ENCODE results near the gene MLLT3. TPM values are rescaled to one million over a fixed set of nuclear protein-coding genes. Genes with fewer than 3 reads are reported as not detected.

The MLLT3 gene
- total RNA-seq, 1 donor from 2014 or later: 7.7 TPM

- Mint-ChIP-seq H3K27ac (ENCODE audit: unreplicated experiment) (no peak overlapping the region), H3K9me3 (ENCODE audit: low read depth) (peaks cover 8% of the 10 kb centered on the region), H3K4me1 (ENCODE audit: low read depth) (peaks cover 43% of the 10 kb centered on the region), H3K27me3 (ENCODE audit: low read depth) (peaks cover 2% of the 10 kb centered on the region), H3K36me3 (ENCODE audit: low read depth) (no peaks in the 10 kb centered on the region), H3K4me3 (ENCODE audit: unreplicated experiment) (no peak overlapping the region)
- TF ChIP-seq, protein P1, sequence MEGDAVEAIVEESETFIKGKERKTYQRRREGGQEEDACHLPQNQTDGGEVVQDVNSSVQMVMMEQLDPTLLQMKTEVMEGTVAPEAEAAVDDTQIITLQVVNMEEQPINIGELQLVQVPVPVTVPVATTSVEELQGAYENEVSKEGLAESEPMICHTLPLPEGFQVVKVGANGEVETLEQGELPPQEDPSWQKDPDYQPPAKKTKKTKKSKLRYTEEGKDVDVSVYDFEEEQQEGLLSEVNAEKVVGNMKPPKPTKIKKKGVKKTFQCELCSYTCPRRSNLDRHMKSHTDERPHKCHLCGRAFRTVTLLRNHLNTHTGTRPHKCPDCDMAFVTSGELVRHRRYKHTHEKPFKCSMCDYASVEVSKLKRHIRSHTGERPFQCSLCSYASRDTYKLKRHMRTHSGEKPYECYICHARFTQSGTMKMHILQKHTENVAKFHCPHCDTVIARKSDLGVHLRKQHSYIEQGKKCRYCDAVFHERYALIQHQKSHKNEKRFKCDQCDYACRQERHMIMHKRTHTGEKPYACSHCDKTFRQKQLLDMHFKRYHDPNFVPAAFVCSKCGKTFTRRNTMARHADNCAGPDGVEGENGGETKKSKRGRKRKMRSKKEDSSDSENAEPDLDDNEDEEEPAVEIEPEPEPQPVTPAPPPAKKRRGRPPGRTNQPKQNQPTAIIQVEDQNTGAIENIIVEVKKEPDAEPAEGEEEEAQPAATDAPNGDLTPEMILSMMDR (IDR thresholded peaks at IDR 0.05): no peak
- no peak for DNase-seq (ENCODE audit: low spot score)
These were observed 312.3 kb downstream of the MLLT3 start for GRCh38 chr9:20310024-20310423.

- peaks cover 8% of the 10 kb centered on the region for H3K9me3 Mint-ChIP-seq (ENCODE audit: low read depth)
- no peak overlapping the region for H3K27ac Mint-ChIP-seq (ENCODE audit: unreplicated experiment)
- H3K36me3 Mint-ChIP-seq (ENCODE audit: low read depth): no peaks in the 10 kb centered on the region
- DNase-seq (ENCODE audit: low spot score): no peak
- TF ChIP-seq, protein P1 (IDR thresholded peaks at IDR 0.05): no peak
- H3K27me3 Mint-ChIP-seq (ENCODE audit: low read depth): peaks cover 2% of the 10 kb centered on the region
- H3K4me3 Mint-ChIP-seq (ENCODE audit: unreplicated experiment): no peak overlapping the region
- peaks cover 39% of the 10 kb centered on the region for H3K4me1 Mint-ChIP-seq (ENCODE audit: low read depth)
These were observed 313.2 kb downstream of the MLLT3 start for GRCh38 chr9:20309124-20309523.

- Mint-ChIP-seq H3K4me3 (ENCODE audit: unreplicated experiment) (no peak overlapping the region), H3K36me3 (ENCODE audit: low read depth) (no peaks in the 10 kb centered on the region), H3K9me3 (ENCODE audit: low read depth) (peaks cover 3% of the 10 kb centered on the region), H3K27ac (ENCODE audit: unreplicated experiment) (no peak overlapping the region), H3K27me3 (ENCODE audit: low read depth) (peaks cover 2% of the 10 kb centered on the region), H3K4me1 (ENCODE audit: low read depth) (peaks cover 24% of the 10 kb centered on the region)
- DNase-seq (ENCODE audit: low spot score): no peak
- TF ChIP-seq, protein P1 (IDR thresholded peaks at IDR 0.05): no peak
These were observed 314.7 kb downstream of the MLLT3 start for GRCh38 chr9:20307621-20308020.

GRCh38 chr9:20305452-20305851 is 316.8 kb downstream of the MLLT3 start:
- Mint-ChIP-seq H3K27ac (ENCODE audit: unreplicated experiment) (no peak overlapping the region), H3K4me3 (ENCODE audit: unreplicated experiment) (no peak overlapping the region), H3K4me1 (ENCODE audit: low read depth) (peaks cover 21% of the 10 kb centered on the region), H3K27me3 (ENCODE audit: low read depth) (peaks cover 5% of the 10 kb centered on the region), H3K36me3 (ENCODE audit: low read depth) (peaks cover 2% of the 10 kb centered on the region), H3K9me3 (ENCODE audit: low read depth) (no peaks in the 10 kb centered on the region)
- DNase-seq (ENCODE audit: low spot score): no peak
- TF ChIP-seq, protein P1 (IDR thresholded peaks at IDR 0.05): no peak

- TF ChIP-seq, protein P1 (IDR thresholded peaks at IDR 0.05): no peak
- no peak for DNase-seq (ENCODE audit: low spot score)
- H3K9me3 Mint-ChIP-seq (ENCODE audit: low read depth): no peaks in the 10 kb centered on the region
- H3K36me3 Mint-ChIP-seq (ENCODE audit: low read depth): peaks cover 2% of the 10 kb centered on the region
- no peak overlapping the region for H3K27ac Mint-ChIP-seq (ENCODE audit: unreplicated experiment)
- H3K27me3 Mint-ChIP-seq (ENCODE audit: low read depth): peaks cover 5% of the 10 kb centered on the region
- H3K4me1 Mint-ChIP-seq (ENCODE audit: low read depth): peaks cover 24% of the 10 kb centered on the region
- no peak overlapping the region for H3K4me3 Mint-ChIP-seq (ENCODE audit: unreplicated experiment)
These were observed 318.3 kb downstream of the MLLT3 start for GRCh38 chr9:20303996-20304395.
